GM12801 (cell line): ENCODE data around the gene DNAJB2.

Experiments used
- TF ChIP-seq, protein P1 (sequence below): IDR thresholded peaks from one replicate; pipeline ENCODE4 v1.5.1; 2011; ENCODE audit warnings: control low read depth; ENCODE audit not compliant: insufficient read length; ENCODE audit errors: extremely low read depth

Gene DNAJB2

DNA sequence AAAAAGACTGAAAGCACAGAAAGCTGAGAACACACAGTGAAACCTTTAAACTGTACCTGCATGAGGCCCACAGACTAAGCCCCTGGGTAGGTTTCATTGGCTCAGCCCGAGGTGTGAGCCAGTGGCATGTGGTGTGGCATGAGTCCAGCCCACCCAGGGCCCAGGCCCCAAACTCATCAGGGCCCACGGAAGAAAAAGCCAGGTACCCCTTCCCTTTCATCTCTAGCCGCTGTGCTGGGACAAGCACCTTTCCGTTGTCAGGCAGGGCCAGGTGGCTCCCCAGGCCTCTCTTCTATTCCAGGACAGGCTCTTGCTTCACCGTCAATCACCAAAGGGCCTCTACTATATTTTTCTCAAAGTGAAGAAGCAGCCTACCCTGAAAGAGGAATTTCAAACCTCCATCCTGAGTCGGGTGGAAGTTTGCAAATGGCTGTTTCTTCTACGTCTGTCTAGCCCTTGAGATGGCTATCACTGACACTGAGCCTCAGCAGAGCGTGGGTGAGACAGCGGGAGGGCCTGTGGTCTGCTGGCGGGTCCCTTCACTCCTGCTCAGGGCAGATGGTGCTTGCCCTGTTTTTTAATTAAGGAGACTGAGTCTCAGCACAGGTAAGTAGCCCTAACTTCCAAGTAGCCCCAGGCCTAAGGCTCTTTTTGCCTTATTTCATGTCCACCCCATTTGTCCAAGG is 8.6 kb downstream of the DNAJB2 start:
- TF ChIP-seq, protein P1, sequence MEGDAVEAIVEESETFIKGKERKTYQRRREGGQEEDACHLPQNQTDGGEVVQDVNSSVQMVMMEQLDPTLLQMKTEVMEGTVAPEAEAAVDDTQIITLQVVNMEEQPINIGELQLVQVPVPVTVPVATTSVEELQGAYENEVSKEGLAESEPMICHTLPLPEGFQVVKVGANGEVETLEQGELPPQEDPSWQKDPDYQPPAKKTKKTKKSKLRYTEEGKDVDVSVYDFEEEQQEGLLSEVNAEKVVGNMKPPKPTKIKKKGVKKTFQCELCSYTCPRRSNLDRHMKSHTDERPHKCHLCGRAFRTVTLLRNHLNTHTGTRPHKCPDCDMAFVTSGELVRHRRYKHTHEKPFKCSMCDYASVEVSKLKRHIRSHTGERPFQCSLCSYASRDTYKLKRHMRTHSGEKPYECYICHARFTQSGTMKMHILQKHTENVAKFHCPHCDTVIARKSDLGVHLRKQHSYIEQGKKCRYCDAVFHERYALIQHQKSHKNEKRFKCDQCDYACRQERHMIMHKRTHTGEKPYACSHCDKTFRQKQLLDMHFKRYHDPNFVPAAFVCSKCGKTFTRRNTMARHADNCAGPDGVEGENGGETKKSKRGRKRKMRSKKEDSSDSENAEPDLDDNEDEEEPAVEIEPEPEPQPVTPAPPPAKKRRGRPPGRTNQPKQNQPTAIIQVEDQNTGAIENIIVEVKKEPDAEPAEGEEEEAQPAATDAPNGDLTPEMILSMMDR: no peak

DNA sequence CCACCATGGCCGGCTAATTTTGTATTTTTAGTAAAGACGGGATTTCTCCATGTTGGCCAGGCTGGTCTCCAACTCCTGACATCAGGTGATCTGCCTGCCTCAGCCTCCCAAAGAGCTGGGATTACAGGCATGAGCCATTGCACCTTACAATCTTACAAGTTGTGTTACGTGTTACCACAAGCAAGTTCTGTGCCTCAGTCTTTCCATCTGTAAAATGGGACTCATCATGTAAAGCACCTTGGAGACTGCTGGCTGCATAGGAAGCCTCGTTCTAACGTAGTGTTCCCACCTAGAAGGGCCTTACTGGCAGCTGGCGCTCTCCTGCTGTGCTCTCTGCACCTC is 10.0 kb downstream of the DNAJB2 start:
- TF ChIP-seq, protein P1: no peak

DNA sequence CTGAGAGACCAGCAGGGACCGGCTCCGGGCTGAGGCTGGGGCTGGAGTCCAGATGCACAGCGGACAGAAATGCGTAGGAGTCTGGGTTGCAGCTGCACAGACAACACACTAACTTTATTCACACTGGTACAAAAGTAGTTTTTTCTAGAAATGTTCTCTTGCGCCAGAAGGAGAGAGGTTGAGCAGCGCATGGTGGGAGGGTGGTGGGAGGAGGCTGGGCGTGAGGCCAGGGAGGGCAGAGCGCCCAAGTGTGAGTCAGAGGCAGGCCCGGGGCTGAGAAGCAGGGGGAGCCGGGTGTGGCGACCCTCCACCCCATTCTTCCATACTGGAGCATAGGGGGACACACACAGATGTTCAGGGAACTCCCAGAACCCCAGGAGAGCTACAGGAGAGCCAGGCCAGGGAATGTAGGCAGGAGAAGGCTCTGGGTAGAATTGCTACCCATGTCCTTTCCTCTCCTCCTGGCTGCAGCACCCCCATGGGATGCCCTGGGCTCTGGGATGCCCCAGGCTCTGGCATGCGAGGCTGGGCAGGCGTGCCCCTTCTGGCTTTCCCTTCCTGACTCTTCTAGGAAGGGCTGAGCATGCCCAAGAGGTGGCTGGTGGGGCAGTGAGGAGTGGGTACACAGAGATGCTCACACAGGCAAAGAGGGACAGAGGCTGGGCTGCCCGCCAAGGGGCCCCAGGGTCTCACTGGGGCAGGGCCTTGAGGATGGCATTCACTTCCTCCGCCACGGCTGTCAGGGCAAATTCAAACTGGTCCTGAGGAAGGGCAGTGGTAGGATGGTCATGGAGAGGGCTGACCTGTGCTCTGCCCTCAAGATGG is 10.6 kb downstream of the DNAJB2 start:
- TF ChIP-seq, protein P1: no peak

DNA sequence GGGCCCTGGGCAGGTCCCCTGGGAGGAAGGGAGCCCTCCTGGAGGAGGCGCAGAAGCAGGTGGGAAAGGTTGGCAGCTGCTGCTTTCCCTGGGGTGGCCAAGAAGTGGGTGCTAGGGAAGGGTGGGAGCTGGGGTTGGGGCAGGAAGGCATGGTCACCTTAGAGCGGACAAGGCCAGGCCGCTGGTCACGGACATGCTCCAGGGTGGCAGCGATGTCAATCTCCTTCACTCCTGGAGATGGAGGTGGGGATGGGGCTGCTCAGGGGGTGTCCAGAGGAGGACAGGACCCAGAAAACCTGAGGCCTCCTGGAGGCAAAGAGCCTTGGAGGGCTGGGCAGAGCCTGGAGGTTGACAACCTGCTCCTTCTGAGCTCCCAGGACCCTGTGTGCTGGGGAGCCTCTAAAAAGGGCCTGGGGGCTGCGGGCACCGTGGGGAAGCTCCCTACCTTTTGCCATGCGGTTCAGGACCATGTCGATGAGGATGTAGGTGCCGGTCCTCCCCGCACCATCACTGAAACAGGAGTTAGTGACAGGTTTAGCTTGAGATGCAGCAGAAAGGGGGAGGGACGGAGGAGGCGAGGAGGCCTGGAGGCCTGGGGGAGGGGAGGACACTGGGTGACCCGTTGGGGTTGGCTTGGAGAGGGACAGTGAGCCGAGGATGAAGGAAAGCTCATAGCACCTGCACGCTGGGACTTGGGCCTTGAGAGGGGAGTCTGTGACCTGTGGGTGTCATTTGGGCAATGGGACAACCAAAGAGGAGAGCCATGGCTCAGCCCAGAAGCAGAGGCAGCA is 11.4 kb downstream of the DNAJB2 start:
- TF ChIP-seq, protein P1: no peak

DNA sequence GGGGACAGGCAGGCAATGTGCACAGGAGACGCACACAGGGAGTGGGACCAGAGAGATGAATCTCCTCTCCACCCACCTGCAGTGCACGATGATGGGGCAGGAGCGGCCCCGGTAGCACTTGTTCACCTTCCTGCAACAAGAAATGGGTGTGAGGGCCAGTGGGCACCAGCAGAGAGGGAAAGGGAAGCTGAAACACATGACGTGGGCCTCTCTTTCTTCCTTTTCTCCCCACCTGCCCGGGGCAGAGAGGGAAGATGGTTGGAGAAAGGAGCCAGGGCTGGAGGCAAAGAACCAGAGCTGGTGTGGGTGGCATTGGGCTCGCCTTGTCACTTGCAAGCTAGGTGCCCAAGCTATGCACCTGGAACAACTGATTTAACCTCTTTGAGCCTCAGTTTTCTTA is 12.2 kb downstream of the DNAJB2 start:
- TF ChIP-seq, protein P1: no peak

DNA sequence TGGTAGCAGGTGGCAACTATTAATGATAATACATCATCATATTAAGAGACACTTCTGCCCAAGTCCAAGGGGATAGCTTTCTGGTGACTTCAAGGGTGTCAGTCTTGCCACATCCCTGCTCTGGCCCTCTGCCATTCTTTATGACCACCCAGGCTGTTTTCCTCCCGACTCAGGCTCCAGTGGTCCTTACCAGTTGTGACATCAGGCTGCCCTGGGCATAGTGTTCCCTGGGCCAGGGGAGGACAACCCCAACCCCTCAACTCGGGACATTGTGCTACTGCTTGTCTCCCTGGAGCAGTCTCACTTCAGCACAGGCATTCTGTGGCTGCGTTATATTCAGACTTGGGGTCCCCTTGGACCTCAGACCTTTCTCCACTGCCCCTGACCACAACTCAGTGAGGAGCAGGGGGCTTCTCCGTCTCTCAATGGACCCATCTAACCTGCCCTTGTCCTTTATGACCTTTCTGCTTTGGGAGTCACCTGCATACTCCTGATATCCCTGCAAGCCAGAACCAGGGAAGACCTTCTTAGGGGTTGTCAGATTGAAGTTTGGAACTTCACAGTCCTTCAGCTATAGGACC is 12.8 kb downstream of the DNAJB2 start:
- TF ChIP-seq, protein P1: no peak

DNA sequence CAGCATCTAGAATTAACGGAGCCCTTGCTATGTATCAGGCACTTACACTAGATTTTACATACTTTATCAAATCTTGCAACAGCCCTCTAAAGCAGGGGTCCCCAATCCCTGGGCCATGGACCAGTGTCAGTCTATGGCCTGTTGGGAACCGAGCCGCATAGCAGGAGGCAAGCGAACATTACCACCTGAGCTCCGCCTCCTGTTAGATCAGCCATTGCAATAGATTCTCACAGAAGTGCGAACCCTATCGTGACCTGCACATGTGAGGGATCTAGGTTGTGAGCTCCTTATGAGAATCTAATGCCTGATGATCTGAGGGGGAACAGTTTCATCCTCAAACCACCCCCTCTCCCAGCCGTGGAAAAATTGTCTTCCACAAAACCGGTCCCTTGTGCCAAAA is 13.4 kb downstream of the DNAJB2 start:
- TF ChIP-seq, protein P1: no peak
